ENCODE results near the gene ZEB2.

- TF ChIP-seq EZH2 (IDR thresholded peaks at IDR 0.05) (no peak), CTCF (IDR thresholded peaks at IDR 0.05) (no peak), EZH2phosphoT487 (IDR thresholded peaks at IDR 0.05) (no peak)
Observed at GRCh38 chr2:144511226-144511810, 8.6 kb downstream of the ZEB2 start.
